Measurements from ENCODE around the gene SLX4IP. TPM values are rescaled to one million over a fixed set of nuclear protein-coding genes. Genes with fewer than 3 reads are reported as not detected.

SLX4IP gene
- total RNA-seq, 1 donor from 2014 or later: 3.0 TPM

DNA sequence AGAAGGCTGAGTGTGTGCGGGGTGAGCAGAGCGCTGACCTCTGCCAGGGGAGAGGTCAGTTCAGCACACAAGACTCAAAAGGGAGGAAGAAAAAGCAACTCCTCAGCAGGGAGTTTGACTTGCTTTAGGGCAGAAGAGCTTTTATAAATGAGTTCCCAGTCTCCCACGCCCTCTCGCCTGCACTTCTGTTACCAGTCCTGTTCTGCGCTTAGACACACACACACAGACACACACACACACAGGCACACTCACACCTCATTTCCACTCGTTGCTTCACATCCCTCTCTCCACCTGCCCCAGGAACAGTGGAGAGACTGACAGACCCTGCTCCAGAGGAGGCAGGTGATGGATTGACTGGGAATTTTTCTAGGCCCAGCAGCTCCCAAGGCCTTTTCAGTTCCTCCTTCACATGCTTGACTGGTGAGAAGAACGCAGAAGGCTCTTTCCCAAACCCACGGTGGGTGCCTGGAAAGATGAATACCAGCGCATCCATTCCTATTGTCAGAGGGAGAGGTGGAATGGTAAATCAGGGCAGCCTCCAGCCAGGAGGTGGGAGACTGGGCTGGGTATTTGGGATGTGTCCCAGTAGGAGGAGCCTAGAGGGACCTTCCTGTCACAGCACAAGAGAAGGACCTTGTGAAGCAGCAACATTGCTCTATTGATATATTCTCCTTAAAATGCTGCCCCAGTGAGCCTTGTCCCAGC, 195.0 kb downstream of the SLX4IP start:
- no peak for DNase-seq (ENCODE audit: low spot score)

DNA sequence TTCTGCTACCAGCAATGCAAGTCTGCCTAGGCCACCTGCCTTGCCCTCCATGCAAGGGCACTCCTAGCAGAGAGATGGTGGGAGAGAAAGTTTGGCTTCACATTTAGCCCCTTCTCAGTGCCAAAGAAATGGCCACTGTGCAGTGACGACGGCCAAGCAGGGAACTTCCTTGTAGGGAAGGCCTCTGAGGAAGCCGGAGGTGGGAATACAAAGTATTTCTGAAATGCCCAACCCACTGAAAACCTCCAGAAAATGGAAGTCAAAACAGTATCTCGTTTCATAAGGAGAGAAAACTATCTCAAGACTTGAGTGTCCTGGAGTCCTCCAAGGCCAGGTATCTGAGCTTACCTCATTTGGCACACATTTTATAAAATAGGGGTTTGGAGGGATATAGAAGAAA, 196.0 kb downstream of the SLX4IP start:
- DNase-seq (ENCODE audit: low spot score): no peak

DNA sequence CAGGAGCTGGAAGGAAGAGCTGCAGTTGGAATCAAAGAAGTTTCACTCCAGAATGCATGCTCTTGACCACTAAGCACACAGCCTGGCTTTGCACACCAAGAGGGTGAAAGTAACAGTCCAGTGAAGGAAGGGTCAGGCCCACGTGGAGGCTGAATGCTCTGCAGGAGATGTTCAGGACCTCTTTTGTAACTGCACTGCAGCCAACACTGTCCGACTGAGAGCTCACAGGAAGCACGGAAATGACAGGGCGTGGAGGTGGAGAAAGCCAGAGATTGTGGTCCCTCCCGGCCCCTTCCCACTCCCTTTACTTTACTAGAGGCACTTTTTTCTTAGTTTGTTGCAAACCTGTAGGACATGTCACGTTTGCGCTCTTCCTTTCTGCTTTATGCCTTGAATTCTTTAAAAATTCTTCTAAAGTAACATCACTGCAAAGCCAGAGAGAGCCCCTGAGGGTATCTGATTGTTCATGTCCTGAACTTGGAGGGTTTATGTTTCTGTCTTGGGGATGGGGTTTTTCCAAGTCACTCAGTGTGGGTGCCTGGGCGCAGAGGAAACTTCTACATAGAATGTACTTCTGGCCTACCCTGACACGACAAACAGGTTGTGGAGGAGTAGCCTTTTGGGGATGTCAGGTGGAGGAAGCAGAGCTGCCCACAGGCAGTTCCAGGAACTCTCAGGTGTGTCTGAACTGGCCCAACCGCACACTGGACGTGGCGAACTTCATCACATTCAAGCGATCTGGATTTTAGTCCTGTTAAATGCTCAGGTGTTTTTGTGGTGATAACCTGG, 197.8 kb downstream of the SLX4IP start:
- DNase-seq (ENCODE audit: low spot score): no peak

DNA sequence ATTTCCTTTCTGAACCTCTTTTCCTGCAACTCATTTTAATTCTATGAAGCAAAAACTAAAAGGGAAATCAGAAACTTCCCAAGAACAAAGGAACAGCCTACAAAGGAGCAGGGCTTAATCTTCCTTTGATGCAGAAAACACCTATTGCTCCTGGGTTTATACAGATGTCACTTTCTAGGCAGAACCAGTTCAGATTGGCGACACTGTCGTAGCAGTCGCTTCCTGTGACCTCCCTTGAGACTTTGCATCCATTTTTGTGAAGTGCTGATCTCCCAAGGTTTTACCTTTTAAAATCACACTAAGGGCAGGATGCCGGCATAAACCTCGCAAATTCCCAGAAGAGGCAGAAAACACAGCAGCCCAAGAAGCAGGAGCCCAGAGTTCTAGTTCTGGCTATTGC, 198.6 kb downstream of the SLX4IP start:
- DNase-seq (ENCODE audit: low spot score): no peak

DNA sequence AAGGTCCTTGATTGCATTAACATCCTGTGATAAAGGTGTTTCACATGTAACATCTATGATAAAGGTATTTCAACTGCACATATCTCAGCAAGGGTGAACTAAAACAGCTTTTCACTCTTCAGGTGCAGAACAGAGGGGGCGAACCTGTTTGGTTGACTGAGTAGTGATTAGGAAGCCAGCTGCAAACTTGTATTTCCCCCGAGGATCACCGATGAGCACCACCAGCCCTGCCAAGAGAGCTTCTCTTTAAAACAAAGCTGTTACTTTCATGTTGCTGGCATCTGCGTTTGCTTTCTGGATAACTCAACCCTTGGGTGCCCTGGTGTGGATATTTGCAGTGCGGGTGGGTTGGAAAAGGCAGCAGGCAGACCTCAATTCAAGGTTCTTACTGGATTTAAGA, 199.1 kb downstream of the SLX4IP start:
- DNase-seq (ENCODE audit: low spot score): no peak

DNA sequence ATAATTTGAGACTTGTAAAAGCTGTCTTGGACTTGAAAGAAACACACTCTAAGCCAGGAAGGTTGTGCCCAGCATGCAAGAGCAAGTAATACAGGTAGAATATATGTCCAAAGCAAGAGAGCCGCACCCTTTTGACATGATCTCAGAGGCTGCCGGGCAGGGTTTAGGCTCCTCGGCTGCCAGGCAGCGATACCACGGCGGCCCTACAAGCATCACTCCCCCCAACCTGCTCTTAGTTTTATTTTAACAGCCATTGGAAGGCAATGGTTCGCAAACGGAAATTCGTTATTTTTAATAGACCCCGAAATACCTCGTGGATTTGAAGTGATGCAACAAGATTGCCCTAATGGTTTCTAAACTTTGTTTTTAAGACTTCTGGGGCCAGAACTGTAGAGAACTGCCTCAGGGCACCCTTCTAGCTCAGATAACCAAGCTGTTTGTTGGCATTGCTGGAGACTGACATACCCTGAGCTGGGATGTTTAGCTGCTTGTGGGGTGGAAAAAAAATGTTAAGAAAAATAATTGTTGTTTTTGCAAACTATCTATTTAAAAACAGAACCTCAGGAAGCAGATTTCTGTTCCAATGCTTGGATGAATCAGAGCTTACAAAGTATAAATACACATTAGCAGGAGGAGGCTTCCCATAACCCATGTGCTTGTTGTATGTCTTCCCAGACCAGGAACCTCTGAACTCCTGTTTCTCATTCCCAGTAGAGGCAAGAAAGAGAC, 199.7 kb downstream of the SLX4IP start:
- DNase-seq (ENCODE audit: low spot score): no peak

DNA sequence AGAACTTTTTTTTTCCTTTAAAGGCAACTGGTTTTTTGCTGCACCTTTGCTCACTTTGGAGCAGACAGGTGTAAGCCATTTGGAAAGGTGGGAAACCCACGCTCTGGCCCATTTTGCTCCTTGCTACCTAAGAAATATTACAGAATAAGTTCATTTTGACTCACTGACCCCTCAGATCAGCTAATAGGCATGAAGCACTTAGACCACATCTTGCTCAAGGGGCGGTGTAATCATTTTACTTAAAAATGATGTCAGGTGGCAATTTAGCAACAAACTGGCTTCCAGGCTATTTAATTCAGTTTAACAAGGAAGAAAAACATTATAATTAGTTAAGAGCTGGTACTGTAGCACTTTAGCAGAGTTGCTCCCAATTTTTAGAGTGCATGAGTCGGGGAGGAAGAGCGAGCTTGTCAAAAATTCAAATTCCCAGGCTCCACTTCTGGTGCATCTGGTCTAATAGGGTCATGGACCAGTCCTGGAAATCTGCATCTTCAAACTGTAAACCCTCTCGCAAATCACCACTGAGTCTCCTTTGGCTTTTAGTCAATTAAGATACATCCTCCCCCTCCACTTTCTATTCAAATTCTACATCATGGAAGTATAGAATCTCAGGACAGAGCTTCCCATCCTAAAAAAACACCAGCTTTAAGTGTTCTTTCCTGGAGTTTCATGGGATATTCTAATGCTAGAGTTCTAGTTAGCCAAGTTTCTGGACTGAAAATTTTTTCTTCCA, 200.5 kb downstream of the SLX4IP start:
- no peak for DNase-seq (ENCODE audit: low spot score)

DNA sequence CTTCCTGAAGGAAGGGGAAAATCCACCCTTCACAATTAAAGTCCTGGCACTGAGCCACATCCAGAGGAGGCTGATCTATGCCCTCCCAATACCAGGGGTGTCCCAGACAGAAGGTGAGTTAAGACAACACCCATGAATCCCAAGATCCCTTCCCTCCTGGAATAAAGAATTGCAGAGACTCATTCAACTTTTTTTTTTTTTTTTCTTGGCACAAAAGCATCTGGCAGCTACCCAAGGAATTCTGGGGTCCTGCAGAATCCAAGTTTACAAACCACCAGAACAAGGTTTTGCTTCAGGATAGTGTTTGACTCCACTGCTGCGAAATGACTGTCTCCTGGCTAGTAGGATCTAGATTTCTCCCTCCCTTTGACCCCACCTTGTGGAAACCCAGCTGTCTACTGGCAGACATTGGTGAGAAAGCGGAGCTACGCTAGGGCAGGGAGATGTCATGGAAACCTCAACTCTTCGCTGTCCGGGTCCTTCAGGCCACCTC, 201.3 kb downstream of the SLX4IP start:
- DNase-seq (ENCODE audit: low spot score): no peak

DNA sequence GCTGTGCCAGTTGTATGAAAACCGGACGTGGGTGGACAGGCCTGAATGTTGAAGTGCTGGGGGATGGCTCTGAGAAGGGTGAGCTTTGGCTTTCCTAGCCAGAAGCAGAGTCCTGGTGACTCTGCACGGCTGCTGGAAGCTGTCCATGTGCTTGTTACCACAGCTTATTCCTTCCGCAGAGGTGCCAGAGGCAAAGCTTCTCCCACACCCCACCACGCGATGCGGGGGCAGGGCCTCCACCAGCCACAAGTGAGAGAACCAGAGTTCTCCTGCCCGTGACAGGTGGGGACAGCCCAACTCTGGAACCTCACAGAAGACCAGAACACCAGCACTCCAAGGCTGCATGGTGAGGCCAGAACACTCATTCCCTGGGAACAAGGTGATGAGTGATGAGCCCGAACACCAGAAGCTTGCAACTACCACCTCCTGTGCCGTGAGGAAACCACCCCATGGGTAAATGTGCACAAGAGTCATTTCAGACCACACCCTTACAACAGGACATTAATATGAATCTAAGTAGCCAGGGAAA, 202.0 kb downstream of the SLX4IP start:
- DNase-seq (ENCODE audit: low spot score): no peak

DNA sequence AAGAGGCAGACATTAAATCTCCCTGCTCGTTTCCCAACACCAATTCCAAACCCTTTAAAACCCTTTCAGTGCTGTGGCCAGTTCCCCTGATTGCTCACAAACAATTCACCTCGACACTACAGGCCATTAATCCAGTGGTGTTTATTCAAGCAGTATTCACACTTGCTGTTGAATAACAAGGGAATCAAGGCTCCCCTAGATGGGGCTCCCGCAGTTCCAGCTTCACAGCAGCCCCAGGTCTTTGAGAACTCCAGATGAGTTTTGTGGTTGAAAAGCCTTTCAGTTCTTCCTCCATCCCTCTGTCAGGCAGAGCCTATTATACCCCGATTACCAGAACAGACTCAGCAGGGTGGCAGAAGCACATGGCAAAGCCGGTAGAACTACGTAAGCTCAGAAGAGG, 202.5 kb downstream of the SLX4IP start:
- DNase-seq (ENCODE audit: low spot score): no peak

DNA sequence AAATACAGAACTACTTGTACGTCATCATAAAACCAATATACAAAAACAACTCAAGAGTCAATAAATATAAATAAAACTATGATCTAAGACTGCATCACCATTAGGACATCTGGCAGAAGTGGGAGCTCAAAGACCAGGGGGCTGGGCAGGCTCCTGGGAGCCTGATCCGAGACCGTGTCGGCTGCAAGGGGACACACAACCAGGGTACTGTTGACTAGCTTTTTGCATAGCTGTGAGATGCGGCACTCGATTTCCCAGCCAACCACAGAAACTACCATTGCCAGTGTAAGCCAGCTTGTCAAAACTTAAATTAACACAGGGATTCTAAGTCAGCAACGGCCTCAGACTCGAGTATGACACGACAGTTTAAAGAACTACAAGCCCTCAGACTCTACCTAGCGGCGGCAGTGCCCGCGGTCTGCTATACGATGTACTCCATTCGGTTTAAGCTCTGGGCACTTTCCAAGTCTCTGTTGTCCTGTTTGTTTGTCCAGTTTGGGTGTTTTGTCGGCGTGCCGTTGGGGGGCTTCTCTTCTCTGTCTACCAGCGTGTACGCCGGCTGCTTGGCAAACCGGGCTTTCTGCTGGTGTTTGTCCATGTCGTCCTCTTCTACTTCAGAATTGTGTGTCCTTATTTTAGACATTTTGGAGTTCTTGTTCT, 204.1 kb downstream of the SLX4IP start:
- DNase-seq (ENCODE audit: low spot score): no peak

DNA sequence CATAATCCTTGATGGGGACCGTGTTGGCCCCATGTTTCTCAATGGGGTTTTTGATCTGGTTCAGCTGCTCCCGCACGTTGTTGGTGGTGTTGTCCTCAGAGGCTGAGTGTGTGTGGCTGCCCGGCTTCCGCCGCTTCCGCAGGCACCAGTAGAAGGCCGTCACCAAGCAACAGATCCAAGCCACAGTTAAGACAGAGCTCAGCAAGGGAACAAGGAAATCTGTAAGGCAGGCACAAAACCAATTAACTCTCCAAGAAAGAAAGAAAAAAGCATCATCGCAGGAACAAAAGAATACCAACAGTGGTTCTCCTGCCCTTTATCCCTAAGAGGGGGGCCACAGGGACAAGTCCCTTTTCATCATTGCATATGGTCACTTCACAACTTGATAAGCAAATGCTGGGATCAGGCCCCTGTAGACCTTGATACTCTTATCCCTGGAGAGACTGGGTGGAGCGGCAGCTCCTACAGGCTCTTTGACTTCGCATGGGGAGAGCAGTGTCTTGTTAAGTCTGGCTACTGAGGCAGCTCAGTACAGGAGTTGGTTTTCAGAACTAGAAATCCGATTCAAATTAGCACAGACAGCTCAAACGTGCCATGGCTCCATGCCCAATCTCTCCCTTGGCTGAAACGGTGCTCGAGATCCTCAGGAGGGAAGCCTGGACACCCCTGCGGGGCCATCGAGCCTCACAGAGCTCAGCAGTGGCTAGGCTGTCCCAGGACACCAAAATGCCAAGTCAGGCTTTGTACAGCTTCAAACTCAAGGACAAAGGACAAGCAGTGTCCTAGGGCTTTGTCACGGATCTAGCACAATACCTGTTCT, 204.8 kb downstream of the SLX4IP start:
- no peak for DNase-seq (ENCODE audit: low spot score)

DNA sequence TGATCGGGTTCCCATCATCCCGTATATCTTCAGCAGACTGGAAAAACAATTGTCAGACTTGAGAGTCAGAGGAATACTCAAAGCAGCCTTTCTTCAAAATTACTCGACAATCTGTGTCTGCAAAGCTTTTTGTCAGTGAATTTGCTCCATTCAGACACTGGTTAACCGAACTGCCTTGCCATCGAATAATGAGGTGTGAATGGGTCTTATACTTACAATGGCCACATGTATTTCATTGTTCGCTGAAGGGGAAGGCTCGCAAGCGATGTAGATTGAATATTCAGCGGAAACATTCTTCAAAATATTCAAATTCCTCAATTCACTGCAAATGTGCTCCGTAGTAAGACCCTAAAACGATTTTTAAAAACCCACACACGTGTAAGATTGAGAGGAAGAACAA, 205.8 kb downstream of the SLX4IP start:
- no peak for DNase-seq (ENCODE audit: low spot score)

DNA sequence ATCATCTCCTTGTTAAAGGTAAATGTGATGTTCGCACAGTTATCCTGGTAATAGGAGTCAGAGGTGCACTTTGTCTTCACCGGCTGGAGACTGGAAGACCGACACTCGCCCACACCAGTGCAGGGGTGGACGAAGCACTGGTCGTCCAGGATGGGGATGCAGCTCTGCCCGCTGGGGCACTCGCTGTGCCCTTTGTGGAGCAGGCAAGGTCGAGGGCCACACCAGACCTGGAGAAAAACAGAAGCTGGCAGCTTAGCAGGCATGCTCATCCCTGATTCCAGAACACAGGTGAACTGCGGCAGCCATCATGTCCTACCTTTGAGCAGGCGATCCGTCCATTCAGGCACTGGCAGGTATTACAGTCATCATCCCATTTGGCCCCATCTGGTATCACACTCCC, 206.4 kb downstream of the SLX4IP start:
- DNase-seq (ENCODE audit: low spot score): no peak

DNA sequence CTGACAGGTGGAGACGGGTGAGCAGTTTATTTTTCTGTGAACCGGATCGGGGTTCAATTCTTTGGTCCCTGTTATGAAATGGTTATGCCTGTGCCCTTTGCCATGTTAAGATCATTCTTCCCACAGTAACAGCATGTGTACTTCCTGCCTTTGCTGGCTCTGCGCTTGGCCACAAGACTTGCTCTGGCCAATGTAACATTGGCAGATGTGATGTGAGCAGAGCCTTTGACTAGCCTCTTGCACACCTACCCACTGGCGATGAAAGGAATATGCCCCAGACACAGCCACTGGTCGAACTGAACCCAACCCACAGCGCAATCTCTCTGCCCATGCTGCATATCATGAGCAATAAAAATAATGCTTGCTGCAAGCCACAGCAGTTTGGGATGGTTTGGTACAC, 206.8 kb downstream of the SLX4IP start:
- DNase-seq (ENCODE audit: low spot score): no peak

DNA sequence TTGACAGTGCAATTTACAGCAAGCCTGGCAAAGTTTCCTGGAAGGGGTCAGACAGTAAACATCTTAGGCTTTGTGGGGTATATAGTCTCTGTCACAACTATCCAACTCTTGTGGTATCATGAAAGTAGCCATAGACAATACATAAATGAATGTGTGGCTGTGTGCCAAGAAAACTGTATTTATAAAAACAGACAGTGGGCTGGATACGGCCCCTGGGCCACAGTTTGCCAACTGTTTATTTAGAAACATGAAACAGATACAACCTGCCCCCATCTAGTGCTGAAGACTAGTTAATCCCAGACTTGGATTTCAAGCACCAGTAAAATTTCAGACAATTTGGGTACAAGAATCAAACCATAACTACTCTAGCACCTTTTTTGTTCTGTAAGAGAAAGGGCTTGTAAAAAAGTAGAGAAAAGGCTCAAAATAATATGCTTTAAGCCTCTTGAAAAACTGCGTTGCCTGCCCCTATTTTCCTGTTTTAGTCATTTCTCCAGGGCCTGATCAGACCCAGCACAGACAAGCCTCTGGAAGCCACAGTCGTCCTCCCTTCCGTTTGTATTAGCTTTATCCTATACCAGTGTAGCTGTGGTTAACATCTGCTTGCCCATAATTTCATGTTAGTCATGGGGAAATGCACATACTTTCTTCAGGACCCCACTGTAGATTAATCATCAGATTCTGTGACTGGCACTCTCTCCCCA, 207.9 kb downstream of the SLX4IP start:
- DNase-seq (ENCODE audit: low spot score): no peak

DNA sequence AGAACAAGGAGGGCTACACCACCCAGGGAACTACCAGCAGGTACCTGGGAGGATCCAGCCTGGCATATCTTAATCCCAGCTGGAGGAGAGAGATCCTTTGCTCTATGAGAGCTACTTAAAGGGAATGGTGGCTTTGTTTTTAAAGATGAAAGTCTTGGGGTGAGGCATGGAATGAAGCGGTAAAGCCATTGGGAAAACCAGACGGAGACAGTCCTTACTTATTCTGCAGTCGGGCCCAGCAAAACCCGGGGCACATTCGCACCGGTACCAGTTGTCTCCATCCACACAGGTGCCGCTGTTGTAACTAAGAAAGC, 208.4 kb downstream of the SLX4IP start:
- no peak for DNase-seq (ENCODE audit: low spot score)

DNA sequence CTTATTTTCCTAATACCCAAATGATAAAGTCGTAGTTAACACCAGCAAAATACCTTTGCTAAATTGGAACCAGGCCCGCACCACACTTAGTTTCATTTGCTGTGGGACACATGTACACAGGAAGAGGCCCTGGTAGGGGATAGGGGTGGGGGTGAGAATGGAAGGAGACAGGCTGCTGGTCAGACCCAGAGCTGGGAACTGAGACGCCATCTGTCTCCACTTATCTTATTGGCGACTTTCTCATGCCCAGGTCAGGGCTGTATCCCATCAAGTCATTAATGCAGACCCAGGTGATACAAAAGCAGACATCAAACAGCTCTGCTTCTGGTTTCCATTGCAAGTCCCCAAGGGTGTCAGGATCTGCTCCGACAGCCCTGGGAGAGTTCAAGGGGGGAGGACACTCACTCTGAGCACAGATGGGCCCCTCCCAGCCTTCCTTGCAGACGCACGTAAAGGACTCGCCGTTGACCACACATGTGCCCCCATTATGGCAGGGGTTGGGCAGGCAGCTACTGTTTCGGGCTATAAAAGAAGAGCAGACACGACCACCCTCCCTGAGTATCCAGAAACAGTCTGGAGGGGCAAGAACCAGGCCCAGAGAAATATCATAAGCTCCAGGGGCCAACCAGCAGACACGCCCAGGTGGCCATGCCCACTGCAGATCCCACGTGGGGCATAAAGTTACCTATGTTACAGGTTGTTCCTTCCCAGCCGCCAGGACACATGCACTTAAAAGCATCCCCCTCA, 209.5 kb downstream of the SLX4IP start:
- no peak for DNase-seq (ENCODE audit: low spot score)

DNA sequence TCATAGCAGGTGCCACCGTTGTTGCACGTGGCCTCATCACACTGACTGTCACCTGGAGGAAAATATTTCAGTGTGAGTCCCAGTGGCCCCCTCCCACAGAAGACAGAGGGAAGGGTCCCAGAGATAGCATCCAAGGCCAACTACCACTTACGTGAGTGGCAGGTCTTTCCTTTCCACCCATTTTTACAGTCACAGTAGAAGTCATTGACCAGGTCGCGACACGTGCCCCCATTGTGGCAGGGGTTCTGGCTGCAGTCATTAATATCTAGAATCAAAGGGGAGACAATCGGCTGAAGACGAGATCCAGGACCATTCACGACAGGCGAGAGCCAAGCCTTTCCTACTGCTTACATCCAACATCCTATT, 210.1 kb downstream of the SLX4IP start:
- DNase-seq (ENCODE audit: low spot score): no peak
